WTC11 (cell line): ENCODE results near the gene CDC42EP4.

Experiments
- ATF2 ChIP-seq: sonication (generic); formaldehyde crosslinking; IDR thresholded peaks from 2 replicates; pipeline ENCODE4 v1.8.1; 2022; ENCODE audit warnings: low read depth, missing genetic modification reagents, borderline replicate concordance
- ATF3 ChIP-seq: sonication (generic); formaldehyde crosslinking; conservative IDR thresholded peaks from 2 replicates; pipeline ENCODE4 v1.8.1; 2022; ENCODE audit warnings: mild to moderate bottlenecking, missing genetic modification reagents
- CREB1 ChIP-seq: sonication (generic); formaldehyde crosslinking; IDR thresholded peaks from 2 replicates; pipeline ENCODE4 v1.8.0; 2023; ENCODE audit warnings: mild to moderate bottlenecking, missing genetic modification reagents
- CTCF ChIP-seq: fragments of 200-600 bp; IDR thresholded peaks from 2 replicates; pipeline ENCODE4 v1.8.0; 2022; ENCODE audit warnings: antibody characterized with exemption
- E2F4 ChIP-seq: sonication (generic); formaldehyde crosslinking; IDR thresholded peaks from 2 replicates; pipeline ENCODE4 v1.8.1; 2022; ENCODE audit warnings: low read depth, mild to moderate bottlenecking, moderate library complexity, missing genetic modification reagents, borderline replicate concordance
- FOXK1 ChIP-seq: sonication (generic); formaldehyde crosslinking; IDR thresholded peaks from 2 replicates; pipeline ENCODE4 v1.8.0; 2022; ENCODE audit warnings: mild to moderate bottlenecking, moderate library complexity, missing genetic modification reagents
- NFE2L1 ChIP-seq: sonication (generic); formaldehyde crosslinking; IDR thresholded peaks from 2 replicates; pipeline ENCODE4 v1.8.1; 2023; ENCODE audit warnings: missing genetic modification reagents
- PRDM15 ChIP-seq: sonication (generic); formaldehyde crosslinking; IDR thresholded peaks from 2 replicates; pipeline ENCODE4 v1.8.0; 2022; ENCODE audit warnings: missing genetic modification reagents
- RELA ChIP-seq: sonication (generic); formaldehyde crosslinking; IDR thresholded peaks from 2 replicates; pipeline ENCODE4 v1.8.1; 2022; ENCODE audit warnings: missing genetic modification reagents, mild to moderate bottlenecking, borderline replicate concordance
- SMAD4 ChIP-seq: sonication (generic); formaldehyde crosslinking; IDR thresholded peaks from 2 replicates; pipeline ENCODE4 v1.8.0; 2022; ENCODE audit warnings: mild to moderate bottlenecking, missing genetic modification reagents
- SP1 ChIP-seq: sonication (generic); formaldehyde crosslinking; conservative IDR thresholded peaks from 2 replicates; pipeline ENCODE4 v1.8.1; 2022; ENCODE audit warnings: missing genetic modification reagents
- STAT6 ChIP-seq: sonication (generic); formaldehyde crosslinking; conservative IDR thresholded peaks from 2 replicates; pipeline ENCODE4 v1.8.1; 2023; ENCODE audit warnings: mild to moderate bottlenecking, low read depth, missing genetic modification reagents, moderate library complexity
- ZNF263 ChIP-seq: sonication (generic); formaldehyde crosslinking; IDR thresholded peaks from 2 replicates; pipeline ENCODE4 v1.8.1; 2022; ENCODE audit warnings: low read depth, mild to moderate bottlenecking, moderate library complexity, missing genetic modification reagents

GRCh38 chr17:73338050-73338521 lies 26.3 kb upstream of the CDC42EP4 start:
- TF ChIP-seq ATF2 (no peak), FOXK1 (CRISPR knock-in tag) (no peak), CTCF (no peak), NFE2L1 (CRISPR knock-in tag) (no peak), STAT6 (CRISPR knock-in tag) (no peak), ATF3 (no peak), ZNF263 (CRISPR knock-in tag) (no peak), CREB1 (CRISPR knock-in tag) (no peak), E2F4 (CRISPR knock-in tag) (no peak), SMAD4 (CRISPR knock-in tag) (no peak), RELA (CRISPR knock-in tag) (no peak), SP1 (CRISPR knock-in tag) (no peak), PRDM15 (CRISPR knock-in tag) (no peak)
